Measurements from ENCODE around the gene HS6ST3. TPM values are rescaled to one million over a fixed set of nuclear protein-coding genes. Genes with fewer than 3 reads are reported as not detected.

Gene HS6ST3
- total and polyA plus RNA-seq, 5 donors from 2014 or later, result not detected

DNA sequence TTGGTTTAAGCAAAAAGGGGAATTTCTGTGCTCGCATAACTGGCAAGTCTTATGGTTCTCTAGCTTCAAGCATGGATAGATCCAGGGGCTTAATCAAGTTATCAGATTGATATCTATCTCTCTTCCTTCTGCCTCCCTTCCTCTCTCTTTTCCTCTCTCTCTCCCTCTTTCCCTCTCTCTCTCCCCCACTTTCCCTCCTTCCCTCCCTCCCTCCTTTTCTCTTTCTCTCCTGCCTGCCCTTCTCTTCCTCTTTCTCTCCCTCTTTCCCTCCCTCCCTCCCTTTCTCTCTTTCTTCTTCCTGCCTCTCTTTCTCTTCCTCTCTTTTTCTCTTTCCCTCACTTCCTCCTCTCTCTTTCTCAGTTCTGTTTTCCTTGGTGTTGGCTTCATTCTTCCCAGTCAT is 195.8 kb downstream of the HS6ST3 start:
- no peaks in the 10 kb centered on the region for H3K9me3 ChIP-seq (ENCODE audit: control insufficient read depth in 2 of 2, low read length in 2 of 2)
- H3K36me3 Mint-ChIP-seq, result no peaks in the 10 kb centered on the region
- H3K9me3 Mint-ChIP-seq, result peaks cover 0 to 10% (median 2%) of the 10 kb centered on the region in 7 donors
- H3K4me1 Mint-ChIP-seq, result no peaks in the 10 kb centered on the region
- no peak overlapping the region for H3K4me3 Mint-ChIP-seq
- ATAC-seq (ENCODE audit: low read depth in 2 of 2) (no peak), DNase-seq (no peak)
- no peak overlapping the region for H3K27ac ChIP-seq (ENCODE audit: insufficient read depth, low read length, poor library complexity, severe bottlenecking)
- no peak overlapping the region for H3K4me3 ChIP-seq (ENCODE audit: low read depth, low read length)
- no peaks in the 10 kb centered on the region for H3K27me3 ChIP-seq (ENCODE audit: control insufficient read depth, insufficient read depth, low read length)
- no peaks in the 10 kb centered on the region for H3K36me3 ChIP-seq (ENCODE audit: control insufficient read depth, insufficient read depth, low read length)
- no peak overlapping the region for H3K27ac Mint-ChIP-seq
- peaks cover 4% of the 10 kb centered on the region for H3K27me3 Mint-ChIP-seq
- no peaks in the 10 kb centered on the region for H3K4me1 ChIP-seq (ENCODE audit: control insufficient read depth, insufficient read depth, low read length, poor library complexity, severe bottlenecking)

DNA sequence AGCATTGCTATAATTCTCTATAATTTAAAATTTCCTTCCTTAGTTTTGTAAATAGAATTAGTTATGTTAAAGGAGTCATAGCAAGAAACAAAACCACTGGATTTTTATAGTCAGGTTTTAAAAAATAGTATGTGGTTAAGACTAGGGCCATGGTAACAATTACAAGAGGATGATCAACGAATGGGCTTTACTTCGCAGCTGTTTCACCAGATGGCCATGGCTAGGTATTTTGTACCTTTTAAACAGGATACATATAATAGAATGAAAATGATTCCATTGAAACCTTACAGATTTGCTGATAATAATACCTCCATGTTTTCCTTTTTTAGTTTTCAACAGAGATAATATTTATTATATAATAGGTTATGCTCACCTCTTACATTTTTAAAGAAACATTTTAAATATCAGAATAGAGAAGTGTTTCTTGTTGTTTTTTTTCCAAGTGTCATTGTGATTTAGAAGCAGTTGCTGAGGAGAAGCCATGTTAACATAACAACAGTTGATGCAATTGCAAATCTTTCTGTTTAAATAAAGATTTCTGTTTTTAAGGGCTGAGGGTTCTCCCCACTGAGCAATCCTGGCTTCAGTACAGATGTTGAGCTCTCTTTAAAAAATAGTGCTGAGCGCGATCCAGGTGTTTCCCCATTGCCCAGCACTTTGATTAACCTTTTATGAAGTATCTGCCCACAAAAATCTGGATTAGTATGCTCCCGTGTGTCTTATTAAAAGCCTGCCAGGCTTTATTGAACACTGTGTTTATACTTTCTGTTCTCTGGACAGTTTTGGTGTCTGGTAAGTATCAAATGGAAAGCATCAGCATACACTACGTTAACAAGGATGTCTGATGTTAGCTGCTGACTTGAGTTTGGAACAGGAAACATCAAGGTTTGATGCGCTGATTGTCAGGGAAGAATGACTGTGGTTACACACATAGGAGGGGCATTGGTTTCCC is 205.3 kb downstream of the HS6ST3 start:
- Mint-ChIP-seq H3K27me3 (no peaks in the 10 kb centered on the region), H3K27ac (no peak overlapping the region), H3K36me3 (no peaks in the 10 kb centered on the region), H3K4me1 (no peaks in the 10 kb centered on the region), H3K4me3 (no peak overlapping the region), H3K9me3 (peaks cover 0 to 13% (median 4%) of the 10 kb centered on the region in 7 donors)
- ATAC-seq (ENCODE audit: low read depth in 2 of 2) (no peak), DNase-seq (no peak)
- Histone ChIP-seq H3K9me3 (ENCODE audit: control insufficient read depth in 2 of 2, low read length in 2 of 2) (no peaks in the 10 kb centered on the region), H3K4me3 (ENCODE audit: low read depth, low read length) (no peak overlapping the region), H3K4me1 (ENCODE audit: control insufficient read depth, insufficient read depth, low read length, poor library complexity, severe bottlenecking) (no peaks in the 10 kb centered on the region), H3K27me3 (ENCODE audit: control insufficient read depth, insufficient read depth, low read length) (no peaks in the 10 kb centered on the region), H3K36me3 (ENCODE audit: control insufficient read depth, insufficient read depth, low read length) (no peaks in the 10 kb centered on the region), H3K27ac (ENCODE audit: insufficient read depth, low read length, poor library complexity, severe bottlenecking) (no peak overlapping the region)

DNA sequence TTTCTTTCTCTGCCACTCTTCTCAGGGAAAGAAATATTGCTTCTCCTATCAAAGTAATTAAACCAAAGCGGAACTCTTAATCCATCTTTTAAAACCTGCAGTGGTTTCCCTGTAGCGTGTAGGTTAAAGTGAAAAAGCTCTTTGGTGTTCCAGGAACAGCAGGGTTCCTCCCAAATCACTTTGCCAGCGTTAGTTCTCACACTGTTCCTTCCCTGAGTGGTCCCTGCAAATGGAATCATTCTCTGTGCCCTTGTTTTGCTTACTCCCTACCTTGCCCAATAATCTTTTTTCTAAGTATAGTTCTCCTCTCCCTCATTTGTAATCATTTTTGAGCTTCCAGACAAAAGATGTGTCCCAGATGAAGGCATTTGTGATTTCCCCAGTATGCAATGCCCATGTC is 207.5 kb downstream of the HS6ST3 start:
- Mint-ChIP-seq H3K36me3 (no peaks in the 10 kb centered on the region), H3K4me1 (no peaks in the 10 kb centered on the region), H3K27me3 (no peaks in the 10 kb centered on the region), H3K27ac (no peak overlapping the region), H3K9me3 (peaks cover 0 to 7% (median 3%) of the 10 kb centered on the region in 7 donors), H3K4me3 (no peak overlapping the region)
- H3K27me3 ChIP-seq (ENCODE audit: control insufficient read depth, insufficient read depth, low read length), result no peaks in the 10 kb centered on the region
- no peaks in the 10 kb centered on the region for H3K36me3 ChIP-seq (ENCODE audit: control insufficient read depth, insufficient read depth, low read length)
- H3K4me3 ChIP-seq (ENCODE audit: low read depth, low read length), result no peak overlapping the region
- H3K27ac ChIP-seq (ENCODE audit: insufficient read depth, low read length, poor library complexity, severe bottlenecking), result no peak overlapping the region
- no peaks in the 10 kb centered on the region for H3K9me3 ChIP-seq (ENCODE audit: control insufficient read depth in 2 of 2, low read length in 2 of 2)
- no peaks in the 10 kb centered on the region for H3K4me1 ChIP-seq (ENCODE audit: control insufficient read depth, insufficient read depth, low read length, poor library complexity, severe bottlenecking)
- ATAC-seq (ENCODE audit: low read depth in 2 of 2) (no peak), DNase-seq (no peak)

DNA sequence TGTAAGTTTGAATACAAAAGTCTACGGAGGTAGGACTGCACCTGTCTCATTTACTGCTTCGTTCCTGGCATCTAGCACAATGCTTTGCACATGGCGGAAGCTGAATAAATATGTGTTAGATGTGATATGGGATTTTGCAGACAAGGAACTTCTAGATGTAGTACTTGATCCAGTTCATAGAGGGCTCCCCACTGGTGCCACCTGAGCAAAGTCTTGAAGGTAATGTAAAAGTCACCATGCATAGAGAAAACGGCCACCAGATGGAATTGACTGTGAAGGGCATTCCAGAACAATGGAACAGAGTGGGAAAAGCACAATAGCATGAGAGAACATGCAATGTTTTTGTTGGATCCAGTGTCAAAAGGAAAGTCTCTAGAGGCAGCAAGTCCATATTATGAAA is 209.3 kb downstream of the HS6ST3 start:
- Histone ChIP-seq H3K27ac (ENCODE audit: insufficient read depth, low read length, poor library complexity, severe bottlenecking) (no peak overlapping the region), H3K9me3 (ENCODE audit: control insufficient read depth in 2 of 2, low read length in 2 of 2) (no peaks in the 10 kb centered on the region), H3K36me3 (ENCODE audit: control insufficient read depth, insufficient read depth, low read length) (no peaks in the 10 kb centered on the region), H3K4me1 (ENCODE audit: control insufficient read depth, insufficient read depth, low read length, poor library complexity, severe bottlenecking) (no peaks in the 10 kb centered on the region), H3K27me3 (ENCODE audit: control insufficient read depth, insufficient read depth, low read length) (no peaks in the 10 kb centered on the region), H3K4me3 (ENCODE audit: low read depth, low read length) (no peak overlapping the region)
- H3K27me3 Mint-ChIP-seq, result no peaks in the 10 kb centered on the region
- no peak overlapping the region for H3K4me3 Mint-ChIP-seq
- H3K27ac Mint-ChIP-seq, result no peak overlapping the region
- no peaks in the 10 kb centered on the region for H3K36me3 Mint-ChIP-seq
- H3K9me3 Mint-ChIP-seq, result peaks cover 0 to 7% (median 3%) of the 10 kb centered on the region in 7 donors
- no peaks in the 10 kb centered on the region for H3K4me1 Mint-ChIP-seq
- no peak for ATAC-seq (ENCODE audit: low read depth in 2 of 2)
- no peak for DNase-seq

DNA sequence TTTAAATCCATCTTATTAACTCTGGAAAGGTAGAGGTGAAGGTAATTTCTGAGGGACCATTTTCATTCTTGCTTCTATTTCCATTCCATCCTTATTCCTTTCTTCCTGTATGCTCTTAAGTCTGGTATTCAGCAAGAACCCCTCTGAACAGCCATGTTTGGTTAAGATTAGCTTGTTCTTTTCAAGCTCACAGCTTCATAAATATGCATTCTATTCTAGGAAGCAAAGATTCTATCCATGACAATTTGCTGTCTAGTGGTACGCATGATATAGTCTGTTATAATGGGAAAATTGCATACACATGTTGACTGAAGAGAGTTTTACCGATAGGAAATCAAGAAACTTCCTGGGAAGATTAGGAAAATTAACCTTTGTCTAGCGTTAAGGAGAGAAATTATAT is 218.7 kb downstream of the HS6ST3 start:
- no peaks in the 10 kb centered on the region for H3K27me3 ChIP-seq (ENCODE audit: control insufficient read depth, insufficient read depth, low read length)
- H3K9me3 ChIP-seq (ENCODE audit: control insufficient read depth in 2 of 2, low read length in 2 of 2), result no peaks in the 10 kb centered on the region
- H3K4me1 ChIP-seq (ENCODE audit: control insufficient read depth, insufficient read depth, low read length, poor library complexity, severe bottlenecking), result no peaks in the 10 kb centered on the region
- Mint-ChIP-seq H3K4me1 (no peaks in the 10 kb centered on the region), H3K4me3 (no peak overlapping the region), H3K9me3 (peaks cover 0 to 8% (median 1%) of the 10 kb centered on the region in 7 donors), H3K27ac (no peak overlapping the region), H3K27me3 (no peaks in the 10 kb centered on the region), H3K36me3 (no peaks in the 10 kb centered on the region)
- DNase-seq (no peak), ATAC-seq (ENCODE audit: low read depth in 2 of 2) (no peak)
- no peaks in the 10 kb centered on the region for H3K36me3 ChIP-seq (ENCODE audit: control insufficient read depth, insufficient read depth, low read length)
- H3K27ac ChIP-seq (ENCODE audit: insufficient read depth, low read length, poor library complexity, severe bottlenecking), result no peak overlapping the region
- H3K4me3 ChIP-seq (ENCODE audit: low read depth, low read length), result no peak overlapping the region

DNA sequence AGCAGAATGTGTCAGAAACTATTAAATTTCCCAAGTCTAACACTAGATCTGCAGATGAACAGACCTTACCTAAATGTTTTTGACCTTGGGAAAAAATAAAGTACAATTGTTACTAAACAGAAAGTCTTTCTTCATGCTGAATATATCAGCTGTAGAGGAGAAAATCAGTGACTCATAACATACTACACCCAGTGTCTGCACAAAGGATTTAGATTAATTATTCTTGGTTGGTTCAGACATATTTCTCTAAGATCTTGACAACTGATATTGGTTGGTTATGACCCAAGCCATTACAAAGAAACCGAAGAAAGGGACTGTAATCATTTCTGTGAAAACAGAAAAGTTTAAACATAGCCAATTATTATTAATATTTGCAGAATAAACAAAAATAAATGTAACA is 225.1 kb downstream of the HS6ST3 start:
- no peaks in the 10 kb centered on the region for H3K4me1 Mint-ChIP-seq
- no peaks in the 10 kb centered on the region for H3K36me3 Mint-ChIP-seq
- no peak for DNase-seq
- H3K9me3 Mint-ChIP-seq, result peaks cover 0 to 8% (median 3%) of the 10 kb centered on the region in 7 donors
- H3K27me3 Mint-ChIP-seq, result no peaks in the 10 kb centered on the region
- H3K4me3 Mint-ChIP-seq, result no peak overlapping the region
- Histone ChIP-seq H3K4me3 (ENCODE audit: low read depth, low read length) (no peak overlapping the region), H3K27me3 (ENCODE audit: control insufficient read depth, insufficient read depth, low read length) (no peaks in the 10 kb centered on the region), H3K27ac (ENCODE audit: insufficient read depth, low read length, poor library complexity, severe bottlenecking) (no peak overlapping the region), H3K36me3 (ENCODE audit: control insufficient read depth, insufficient read depth, low read length) (no peaks in the 10 kb centered on the region), H3K9me3 (ENCODE audit: control insufficient read depth in 2 of 2, low read length in 2 of 2) (no peaks in the 10 kb centered on the region), H3K4me1 (ENCODE audit: control insufficient read depth, insufficient read depth, low read length, poor library complexity, severe bottlenecking) (no peaks in the 10 kb centered on the region)
- H3K27ac Mint-ChIP-seq, result no peak overlapping the region
- ATAC-seq (ENCODE audit: low read depth in 2 of 2), result no peak

DNA sequence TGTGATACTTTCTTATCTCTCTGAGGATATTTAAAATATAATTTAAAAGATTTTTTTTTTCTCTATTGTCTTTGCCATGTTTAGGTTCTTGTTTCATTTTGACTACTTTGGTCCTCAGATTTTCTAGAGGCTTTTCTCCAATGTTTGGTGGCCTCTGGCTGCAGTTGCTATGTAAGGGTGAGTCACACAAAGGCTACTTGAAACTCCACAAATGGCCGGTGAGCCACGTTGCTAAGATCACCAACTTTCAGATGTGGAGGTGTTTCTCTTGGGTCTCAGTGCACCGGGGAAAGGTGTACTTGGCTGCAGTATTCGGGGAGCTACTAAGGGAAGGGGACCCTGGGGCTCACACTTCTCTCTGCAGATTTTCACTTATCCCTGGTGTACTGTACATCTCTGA is 248.1 kb downstream of the HS6ST3 start:
- Histone ChIP-seq H3K36me3 (ENCODE audit: control insufficient read depth, insufficient read depth, low read length) (no peaks in the 10 kb centered on the region), H3K9me3 (ENCODE audit: control insufficient read depth in 2 of 2, low read length in 2 of 2) (no peaks in the 10 kb centered on the region), H3K4me1 (ENCODE audit: control insufficient read depth, insufficient read depth, low read length, poor library complexity, severe bottlenecking) (no peaks in the 10 kb centered on the region), H3K27ac (ENCODE audit: insufficient read depth, low read length, poor library complexity, severe bottlenecking) (no peak overlapping the region), H3K4me3 (ENCODE audit: low read depth, low read length) (no peak overlapping the region), H3K27me3 (ENCODE audit: control insufficient read depth, insufficient read depth, low read length) (no peaks in the 10 kb centered on the region)
- Mint-ChIP-seq H3K9me3 (peaks cover 0 to 15% (median 8%) of the 10 kb centered on the region in 7 donors), H3K36me3 (no peaks in the 10 kb centered on the region), H3K27ac (no peak overlapping the region), H3K4me1 (no peaks in the 10 kb centered on the region), H3K27me3 (no peaks in the 10 kb centered on the region), H3K4me3 (no peak overlapping the region)
- ATAC-seq (ENCODE audit: low read depth in 2 of 2) (no peak), DNase-seq (no peak)

DNA sequence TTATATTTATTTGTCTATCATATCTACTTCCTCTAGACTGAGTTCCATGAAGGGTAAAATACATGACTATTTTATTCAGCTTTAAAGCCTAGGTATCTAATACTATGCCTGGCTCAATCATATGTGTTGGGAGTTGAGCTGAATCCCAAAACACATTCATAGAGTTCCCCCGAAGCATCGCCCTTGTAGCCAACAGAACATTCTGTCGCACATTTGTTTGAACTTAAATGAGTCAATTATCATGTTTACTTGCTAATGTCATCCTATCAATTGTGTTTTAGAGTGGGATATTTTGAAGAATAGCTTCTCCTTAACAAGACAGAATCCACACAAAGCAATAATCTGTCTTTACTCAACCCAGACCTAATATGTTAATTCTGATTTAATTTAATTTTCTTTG is 252.4 kb downstream of the HS6ST3 start:
- Mint-ChIP-seq H3K9me3 (peaks cover 0 to 15% (median 4%) of the 10 kb centered on the region in 7 donors), H3K27me3 (no peaks in the 10 kb centered on the region), H3K27ac (no peak overlapping the region), H3K36me3 (no peaks in the 10 kb centered on the region), H3K4me1 (no peaks in the 10 kb centered on the region), H3K4me3 (no peak overlapping the region)
- H3K36me3 ChIP-seq (ENCODE audit: control insufficient read depth, insufficient read depth, low read length), result no peaks in the 10 kb centered on the region
- DNase-seq (no peak), ATAC-seq (ENCODE audit: low read depth in 2 of 2) (no peak)
- no peaks in the 10 kb centered on the region for H3K27me3 ChIP-seq (ENCODE audit: control insufficient read depth, insufficient read depth, low read length)
- H3K4me1 ChIP-seq (ENCODE audit: control insufficient read depth, insufficient read depth, low read length, poor library complexity, severe bottlenecking), result no peaks in the 10 kb centered on the region
- H3K9me3 ChIP-seq (ENCODE audit: control insufficient read depth in 2 of 2, low read length in 2 of 2), result no peaks in the 10 kb centered on the region
- H3K27ac ChIP-seq (ENCODE audit: insufficient read depth, low read length, poor library complexity, severe bottlenecking), result no peak overlapping the region
- H3K4me3 ChIP-seq (ENCODE audit: low read depth, low read length), result no peak overlapping the region
